Naive thymus-derived CD8-positive, alpha-beta T cell (primary cell): Measurements from ENCODE around the gene COL6A3. TPM values are rescaled to one million over a fixed set of nuclear protein-coding genes. Genes with fewer than 3 reads are reported as not detected.
"Not testable (repeated sequence)": the region's sequence is repeated elsewhere in the genome, so short reads cannot be mapped to it uniquely, and the experiment has no call there.

ENCODE experiments used
- ATAC-seq, 2 donors: fragments of 150-1000 bp; cut with Tn5 transposase in 1 of 2; sonication (Bioruptor Pico), chemical (Tn5 transposase) in 1 of 2; 1 replicate in 1 of 2; 2 replicates in 1 of 2; pipeline ENCODE4 v1.10.0; 2021; ENCODE audit warnings: mild to moderate bottlenecking in 2 of 2, moderate library complexity in 2 of 2
- POLR2A ChIA-PET: fragments of 350-600 bp; sonication (Branson Sonifier 250); formaldehyde crosslinking; loops from one replicate; lab custom pipeline; 2021; ENCODE audit warnings: antibody characterized with exemption; lab: Charles Lee
- DNase-seq, 10 donors: peaks; one replicate each; pipeline versions ENCODE4 v3.0.0 to v3.0.0-alpha.2; 2020 to 2022
- H3K27ac Mint-ChIP-seq, 10 donors: one replicate each; pipeline ENCODE4 v1.8.0; 2020 to 2022; ENCODE audit warnings: mild to moderate bottlenecking in 10 of 10, mixed read lengths in 10 of 10, moderate library complexity in 4 of 10, inconsistent platforms in 1 of 10
- H3K27me3 Mint-ChIP-seq, 5 donors: one replicate each; pipeline ENCODE4 v1.8.0; 2021 to 2022; ENCODE audit warnings: mixed read lengths in 5 of 5
- H3K36me3 Mint-ChIP-seq, 3 donors: one replicate each; pipeline ENCODE4 v1.8.0; 2020 to 2022; ENCODE audit warnings: mixed read lengths in 3 of 3, mild to moderate bottlenecking in 2 of 3, inconsistent platforms in 1 of 3
- H3K4me1 Mint-ChIP-seq, 4 donors: one replicate each; pipeline ENCODE4 v1.8.0; 2021 to 2022; ENCODE audit warnings: mixed read lengths in 4 of 4
- H3K4me3 Mint-ChIP-seq, 10 donors: one replicate each; pipeline ENCODE4 v1.8.0; 2020 to 2022; ENCODE audit warnings: mild to moderate bottlenecking in 10 of 10, mixed read lengths in 10 of 10, moderate library complexity in 6 of 10, inconsistent platforms in 1 of 10
- H3K9me3 Mint-ChIP-seq, 9 donors: one replicate each; pipeline ENCODE4 v1.8.0; 2020 to 2022; ENCODE audit warnings: mixed read lengths in 9 of 9, mild to moderate bottlenecking in 3 of 9, inconsistent platforms in 1 of 9, moderate library complexity in 1 of 9
- polyA plus RNA-seq, 3 donors: library from polyadenylated mRNA; unstranded; fragments of 300-500 nt; fragmentation: Illumina TruSeq; gene quantifications; one replicate each; pipeline ENCODE4 v1.2.3, GENCODE V29; 2021
- total RNA-seq, 8 experiments: library from RNA in 2 of 8; stranded (reverse) in 2 of 8; gene quantifications; one replicate each; pipeline ENCODE4 v1.2.3 and lab custom pipeline; 2021 to 2026

COL6A3 gene
- total and polyA plus RNA-seq, 5 experiments from 2014 or later: 0.95 to 4.1 (median 2.0) TPM

GRCh38 chr2:237359894-237360780 lies 53.8 kb downstream of the COL6A3 start:
- H3K36me3 Mint-ChIP-seq: peaks cover 4 to 57% (median 10%) of the 10 kb centered on the region in 3 donors
- POLR2A ChIA-PET: no interaction called here

GRCh38 chr2:237359518-237359840 lies 54.5 kb downstream of the COL6A3 start:
- Mint-ChIP-seq H3K4me1 (no peaks in the 10 kb centered on the region), H3K9me3 (no peaks in the 10 kb centered on the region), H3K27me3 (no peaks in the 10 kb centered on the region), H3K27ac (no peak overlapping the region), H3K36me3 (peaks cover 4 to 52% (median 10%) of the 10 kb centered on the region in 3 donors), H3K4me3 (no peak overlapping the region)
- POLR2A ChIA-PET: no interaction called here
- no peak for ATAC-seq
- DNase-seq: no peak

More at GRCh38 chr2:237359894-237360780, 53.8 kb downstream of the COL6A3 start:
- no peaks in the 10 kb centered on the region for H3K9me3 Mint-ChIP-seq
- H3K27ac Mint-ChIP-seq: no peak overlapping the region
- ATAC-seq (no peak), DNase-seq (no peak)
- no peak overlapping the region for H3K4me3 Mint-ChIP-seq
- H3K27me3 Mint-ChIP-seq: no peaks in the 10 kb centered on the region
- no peaks in the 10 kb centered on the region for H3K4me1 Mint-ChIP-seq

DNA sequence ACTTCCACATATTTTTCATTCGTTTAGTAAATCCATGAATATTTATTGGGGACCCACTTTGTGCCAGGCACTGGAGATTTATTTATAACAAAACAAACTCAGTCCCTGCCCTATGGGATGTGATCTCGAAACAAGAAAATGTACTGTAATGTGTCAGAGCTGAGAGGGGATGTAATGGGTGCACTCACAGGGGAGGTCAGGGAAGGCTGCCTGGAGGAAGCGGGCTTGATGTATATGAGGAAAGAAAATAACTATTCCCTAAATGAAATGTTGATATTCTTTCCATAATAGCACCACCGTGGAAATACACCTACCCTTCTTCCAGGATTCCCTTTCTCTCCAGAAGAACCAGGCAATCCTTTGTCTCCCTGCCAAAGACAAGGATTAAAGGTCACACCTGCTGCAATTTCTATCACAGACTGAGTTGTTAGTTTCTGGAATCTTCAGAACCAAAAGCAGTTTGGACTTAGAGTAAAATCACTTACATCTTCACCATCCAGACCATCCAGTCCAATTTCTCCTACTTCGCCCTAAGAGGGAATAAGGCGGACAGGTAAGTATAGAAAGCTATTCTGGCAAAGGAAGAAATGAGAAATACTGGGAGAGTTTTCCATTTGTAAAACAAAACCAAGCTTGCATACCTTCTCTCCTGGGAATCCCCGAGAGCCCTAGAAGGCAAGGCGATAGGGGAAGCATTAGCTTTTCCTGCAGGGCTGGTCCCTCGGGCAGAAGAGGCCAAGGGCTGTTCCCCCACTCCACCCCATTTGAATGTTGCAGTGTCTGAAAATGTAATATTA lies 55.0 kb downstream of the COL6A3 start:
- Mint-ChIP-seq H3K9me3 (no peaks in the 10 kb centered on the region), H3K27ac (no peak overlapping the region), H3K36me3 (peaks cover 4 to 47% (median 10%) of the 10 kb centered on the region in 3 donors), H3K27me3 (no peaks in the 10 kb centered on the region), H3K4me1 (no peaks in the 10 kb centered on the region), H3K4me3 (no peak overlapping the region)
- DNase-seq (no peak), ATAC-seq (no peak)
- POLR2A ChIA-PET: no interaction called here

- ATAC-seq: no peak
- H3K4me1 Mint-ChIP-seq: no peaks in the 10 kb centered on the region
- H3K9me3 Mint-ChIP-seq: no peaks in the 10 kb centered on the region
- no peaks in the 10 kb centered on the region for H3K27me3 Mint-ChIP-seq
- no peak overlapping the region for H3K4me3 Mint-ChIP-seq
- H3K36me3 Mint-ChIP-seq: peaks cover 0 to 22% (median 5%) of the 10 kb centered on the region in 3 donors
- DNase-seq: no peak
- H3K27ac Mint-ChIP-seq: no peak overlapping the region
- POLR2A ChIA-PET: no interaction called here
Measured at GRCh38 chr2:237355701-237356100, 58.3 kb downstream of the COL6A3 start.

DNA sequence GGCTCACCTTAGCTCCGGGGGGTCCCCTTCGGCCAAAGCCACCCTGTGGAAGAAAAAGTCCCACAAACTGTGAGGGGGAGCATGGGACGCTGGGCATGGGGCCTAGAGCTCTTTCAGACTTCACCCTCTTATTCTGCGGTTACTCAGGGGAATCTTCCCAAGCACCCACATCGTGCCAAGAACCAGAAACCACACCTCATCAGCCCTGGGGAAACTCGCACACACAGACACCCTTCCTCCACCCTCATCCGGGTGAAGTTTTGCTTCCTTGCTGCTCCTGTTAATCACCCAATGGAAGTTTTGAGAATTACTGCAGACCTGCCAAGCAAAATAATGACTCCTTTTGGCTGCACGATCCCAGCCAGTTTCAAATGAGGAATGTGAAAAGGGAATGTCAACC lies 59.1 kb downstream of the COL6A3 start:
- H3K27me3 Mint-ChIP-seq: no peaks in the 10 kb centered on the region
- no peaks in the 10 kb centered on the region for H3K9me3 Mint-ChIP-seq
- H3K4me3 Mint-ChIP-seq: no peak overlapping the region
- peaks cover 0 to 20% (median 5%) of the 10 kb centered on the region in 3 donors for H3K36me3 Mint-ChIP-seq
- no peak overlapping the region for H3K27ac Mint-ChIP-seq
- POLR2A ChIA-PET: no interaction called here
- ATAC-seq (no peak), DNase-seq (no peak)
- H3K4me1 Mint-ChIP-seq: no peaks in the 10 kb centered on the region

DNA sequence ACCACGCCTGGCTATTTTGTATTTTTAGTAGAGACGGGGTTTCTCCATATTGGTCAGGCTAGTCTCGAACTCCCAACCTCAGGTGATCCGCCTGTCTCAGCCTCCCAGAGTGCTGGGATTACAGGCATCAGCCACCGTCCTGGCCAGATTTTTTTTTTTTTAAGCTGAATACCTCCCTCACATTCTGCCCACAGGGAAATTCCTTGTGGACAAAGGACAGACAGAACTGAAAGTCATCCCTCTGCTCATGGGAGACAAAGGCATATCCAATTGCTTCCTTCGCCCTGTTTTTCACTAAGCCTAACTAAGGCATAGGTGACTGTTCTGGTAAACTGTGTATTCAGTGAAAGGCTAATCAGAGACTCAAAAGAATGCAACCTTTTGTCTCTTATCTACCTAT lies 59.8 kb downstream of the COL6A3 start:
- peaks cover 0 to 17% (median 5%) of the 10 kb centered on the region in 3 donors for H3K36me3 Mint-ChIP-seq
- DNase-seq, H3K27me3 Mint-ChIP-seq, ATAC-seq, H3K4me3 Mint-ChIP-seq, H3K9me3 Mint-ChIP-seq, H3K4me1 Mint-ChIP-seq, POLR2A ChIA-PET: not testable (repeated sequence)
- H3K27ac Mint-ChIP-seq: peak overlapping the region in 1 of 10 donors; percentile 10

DNA sequence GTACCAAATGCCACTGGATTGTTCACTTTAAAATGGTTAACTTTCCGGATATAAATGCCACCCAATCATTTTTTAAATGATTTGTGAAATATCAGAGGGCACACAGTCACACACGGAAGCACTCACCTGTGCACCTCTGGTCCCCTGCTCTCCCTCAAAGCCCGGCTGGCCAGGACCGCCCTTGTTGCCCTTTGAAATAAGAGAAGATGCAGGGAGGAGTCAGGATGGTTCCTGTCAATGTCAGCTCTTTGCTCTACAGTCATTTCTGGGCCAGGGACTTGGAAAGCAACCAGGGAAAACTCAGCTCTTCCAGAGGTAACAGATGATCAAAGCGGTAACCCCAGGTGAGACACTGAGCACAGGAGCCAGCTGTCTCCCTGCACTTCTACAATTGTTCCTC lies 60.7 kb downstream of the COL6A3 start:
- no peak overlapping the region for H3K4me3 Mint-ChIP-seq
- H3K4me1 Mint-ChIP-seq: no peaks in the 10 kb centered on the region
- ATAC-seq (no peak), DNase-seq (no peak)
- no peak overlapping the region for H3K27ac Mint-ChIP-seq
- POLR2A ChIA-PET: no interaction called here
- peaks cover 0 to 16% (median under 1%) of the 10 kb centered on the region in 3 donors for H3K36me3 Mint-ChIP-seq
- H3K27me3 Mint-ChIP-seq: no peaks in the 10 kb centered on the region
- no peaks in the 10 kb centered on the region for H3K9me3 Mint-ChIP-seq

DNA sequence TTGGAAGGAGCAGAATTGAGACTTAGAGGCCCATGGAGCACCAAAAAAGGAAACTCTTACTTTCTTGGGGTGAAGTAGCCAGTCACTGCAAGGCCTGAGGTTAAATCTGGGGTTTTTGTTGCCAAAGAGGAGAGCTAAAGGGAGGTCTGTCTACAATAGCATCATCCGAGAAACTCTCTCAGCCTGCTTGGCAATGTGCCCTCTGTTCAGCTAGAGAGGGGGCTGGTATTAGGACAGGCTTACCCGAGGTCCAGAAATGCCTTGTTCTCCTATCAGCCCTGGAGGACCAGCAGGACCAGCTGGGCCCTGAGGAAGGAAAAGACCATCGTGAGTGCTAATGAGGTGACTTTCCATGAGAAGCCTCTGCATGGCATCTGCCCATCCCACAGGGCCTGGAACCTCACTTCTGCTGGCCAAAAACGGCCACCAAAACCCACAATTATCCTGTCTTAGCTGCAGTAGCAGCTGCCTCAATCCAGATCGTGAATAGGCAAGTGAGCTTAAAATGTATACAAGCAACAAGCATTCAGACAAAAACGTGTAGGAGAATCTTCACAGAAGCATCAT lies 61.6 kb downstream of the COL6A3 start:
- Mint-ChIP-seq H3K9me3 (no peaks in the 10 kb centered on the region), H3K4me3 (no peak overlapping the region), H3K27me3 (no peaks in the 10 kb centered on the region), H3K27ac (peak overlapping the region in 1 of 10 donors; percentile 74), H3K36me3 (peaks cover 0 to 11% (median 6%) of the 10 kb centered on the region in 3 donors), H3K4me1 (no peaks in the 10 kb centered on the region)
- DNase-seq (no peak), ATAC-seq (no peak)
- POLR2A ChIA-PET: no interaction called here

DNA sequence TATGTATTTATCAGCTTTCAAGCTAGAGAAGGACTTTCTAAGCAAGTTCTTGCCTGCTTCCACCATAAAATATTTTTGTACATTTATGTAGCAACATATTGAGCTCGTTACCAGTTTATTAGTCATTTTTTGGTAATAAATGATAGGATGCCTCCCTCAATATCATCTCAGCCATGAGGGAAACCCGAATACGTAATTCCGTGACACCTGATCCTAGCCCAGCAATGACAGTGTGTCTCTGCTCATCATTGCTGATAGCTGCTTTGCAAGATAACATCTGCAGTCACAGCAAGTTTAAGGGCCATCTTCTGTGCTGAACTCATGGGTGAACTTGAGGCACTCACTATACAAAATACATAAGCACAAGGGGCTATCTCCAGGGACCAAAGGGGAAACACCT lies 62.2 kb downstream of the COL6A3 start:
- peaks cover 0 to 11% (median 9%) of the 10 kb centered on the region in 3 donors for H3K36me3 Mint-ChIP-seq
- no peaks in the 10 kb centered on the region for H3K27me3 Mint-ChIP-seq
- DNase-seq (no peak), ATAC-seq (no peak)
- peaks cover 0 to 2% (median 0%) of the 10 kb centered on the region in 4 donors for H3K4me1 Mint-ChIP-seq
- no peak overlapping the region for H3K27ac Mint-ChIP-seq
- POLR2A ChIA-PET: no interaction called here
- no peak overlapping the region for H3K4me3 Mint-ChIP-seq
- no peaks in the 10 kb centered on the region for H3K9me3 Mint-ChIP-seq

- Mint-ChIP-seq H3K27ac (no peak overlapping the region), H3K4me1 (peaks cover 0 to 2% (median 0%) of the 10 kb centered on the region in 4 donors), H3K4me3 (no peak overlapping the region), H3K27me3 (no peaks in the 10 kb centered on the region), H3K9me3 (no peaks in the 10 kb centered on the region), H3K36me3 (peaks cover 0 to 12% (median 9%) of the 10 kb centered on the region in 3 donors)
- ATAC-seq (no peak), DNase-seq (no peak)
- POLR2A ChIA-PET: no interaction called here
Measured at GRCh38 chr2:237351046-237351445, 62.9 kb downstream of the COL6A3 start.

DNA sequence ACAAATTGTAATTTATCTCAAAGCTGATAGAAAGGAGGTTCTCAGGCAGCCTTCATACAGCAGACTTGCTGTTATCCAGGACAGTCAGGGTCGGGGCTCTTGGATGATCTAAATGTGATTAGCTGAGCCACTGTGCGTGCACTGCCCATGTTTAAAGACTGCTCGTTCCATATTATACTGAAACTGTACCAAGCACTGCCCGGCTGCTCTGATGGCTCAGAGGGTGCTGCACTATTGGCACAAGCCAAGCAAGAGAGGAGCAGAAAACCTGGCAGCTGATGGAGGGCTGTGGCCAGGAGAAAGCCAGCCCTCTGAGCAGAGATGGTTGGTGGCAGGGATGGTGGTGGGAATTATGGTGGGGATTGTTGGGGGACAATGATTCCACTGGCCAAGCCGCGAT lies 63.4 kb downstream of the COL6A3 start:
- POLR2A ChIA-PET: no interaction called here
- H3K27me3 Mint-ChIP-seq: no peaks in the 10 kb centered on the region
- no peak overlapping the region for H3K27ac Mint-ChIP-seq
- peaks cover 0 to 2% (median 0%) of the 10 kb centered on the region in 4 donors for H3K4me1 Mint-ChIP-seq
- no peaks in the 10 kb centered on the region for H3K9me3 Mint-ChIP-seq
- no peak for ATAC-seq
- no peak overlapping the region for H3K4me3 Mint-ChIP-seq
- peaks cover 0 to 14% (median 9%) of the 10 kb centered on the region in 3 donors for H3K36me3 Mint-ChIP-seq
- DNase-seq: no peak

DNA sequence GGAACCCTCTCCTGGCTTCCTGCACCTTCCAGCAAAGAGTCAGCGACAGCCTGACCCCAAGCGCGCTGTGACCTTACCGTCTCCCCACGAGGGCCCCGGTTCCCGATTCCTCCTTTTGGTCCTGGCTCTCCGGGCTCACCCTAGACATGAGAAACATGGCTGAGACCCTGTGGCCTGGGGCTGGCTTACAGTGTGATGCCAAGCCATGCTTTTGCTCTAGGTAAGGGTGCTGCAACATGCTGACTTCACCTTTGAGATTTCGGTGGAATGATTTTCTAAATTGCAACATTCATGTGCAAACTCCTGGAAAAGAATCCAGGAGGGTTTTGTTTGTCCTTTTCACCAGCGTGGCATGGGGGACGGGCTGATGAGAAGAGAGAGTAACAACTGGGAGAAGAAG lies 63.9 kb downstream of the COL6A3 start:
- POLR2A ChIA-PET: no interaction called here
- H3K4me3 Mint-ChIP-seq: no peak overlapping the region
- H3K4me1 Mint-ChIP-seq: peaks cover 0 to 2% (median 0%) of the 10 kb centered on the region in 4 donors
- H3K36me3 Mint-ChIP-seq: peaks cover 0 to 19% (median 9%) of the 10 kb centered on the region in 3 donors
- no peak overlapping the region for H3K27ac Mint-ChIP-seq
- DNase-seq: no peak
- no peaks in the 10 kb centered on the region for H3K9me3 Mint-ChIP-seq
- H3K27me3 Mint-ChIP-seq: no peaks in the 10 kb centered on the region
- ATAC-seq: no peak
